ENCODE measurements around the gene SYT17.

Gene SYT17

DNA sequence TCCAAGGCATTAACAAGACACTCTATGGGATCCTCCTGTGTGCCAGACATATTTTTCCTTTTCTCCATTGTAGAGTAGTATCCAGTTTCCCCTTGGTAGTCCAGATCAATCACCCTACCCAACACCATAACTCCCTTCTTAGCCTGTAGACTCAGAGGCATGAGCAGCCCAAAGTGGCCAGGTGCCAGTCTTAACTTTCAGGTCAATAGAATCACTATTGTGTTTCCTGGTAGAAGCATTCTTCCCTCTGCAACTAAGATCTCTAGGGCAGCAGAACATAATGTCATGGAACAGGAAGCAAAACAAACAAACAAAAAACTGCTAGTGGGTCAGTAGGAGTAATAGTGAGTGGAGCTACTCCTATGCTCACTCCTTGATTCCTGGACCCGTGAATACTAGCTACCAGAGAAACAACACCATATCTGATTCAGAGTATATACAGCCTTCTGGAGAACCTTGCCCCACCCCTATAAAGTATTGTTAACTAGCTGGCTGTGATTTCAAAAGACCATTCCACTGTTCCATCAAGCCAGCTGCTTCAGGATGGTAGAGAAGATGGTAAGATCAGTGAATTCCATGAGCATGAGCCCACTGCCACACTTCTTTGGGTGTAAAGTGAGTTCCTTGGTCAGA, 106.2 kb downstream of the SYT17 start:
- DNase-seq (ENCODE audit: low spot score in 2 of 2): no peak
- Mint-ChIP-seq H3K27me3 (no peaks in the 10 kb centered on the region), H3K36me3 (ENCODE audit: insufficient read depth) (no peaks in the 10 kb centered on the region), H3K9me3 (no peaks in the 10 kb centered on the region), H3K27ac (ENCODE audit: low read depth) (no peak overlapping the region), H3K4me1 (no peaks in the 10 kb centered on the region), H3K4me3 (no peak overlapping the region)
- ATAC-seq (replicated peaks; ENCODE audit: extremely low read depth, poor library complexity, severe bottlenecking): no peak

- Mint-ChIP-seq H3K4me1 (no peaks in the 10 kb centered on the region), H3K27ac (ENCODE audit: low read depth) (no peak overlapping the region), H3K27me3 (no peaks in the 10 kb centered on the region), H3K9me3 (no peaks in the 10 kb centered on the region), H3K36me3 (ENCODE audit: insufficient read depth) (no peaks in the 10 kb centered on the region), H3K4me3 (no peak overlapping the region)
- no peak for ATAC-seq (replicated peaks; ENCODE audit: extremely low read depth, poor library complexity, severe bottlenecking)
- DNase-seq (ENCODE audit: low spot score in 2 of 2): no peak
Observed at GRCh38 chr16:19278403-19278802, 110.4 kb downstream of the SYT17 start.

GRCh38 chr16:19281246-19281645, 113.2 kb downstream of the SYT17 start:
- Mint-ChIP-seq H3K4me3 (no peak overlapping the region), H3K27me3 (no peaks in the 10 kb centered on the region), H3K27ac (ENCODE audit: low read depth) (no peak overlapping the region), H3K4me1 (no peaks in the 10 kb centered on the region), H3K36me3 (ENCODE audit: insufficient read depth) (no peaks in the 10 kb centered on the region), H3K9me3 (no peaks in the 10 kb centered on the region)
- ATAC-seq (replicated peaks; ENCODE audit: extremely low read depth, poor library complexity, severe bottlenecking) (no peak), DNase-seq (ENCODE audit: low spot score in 2 of 2) (no peak)

DNA sequence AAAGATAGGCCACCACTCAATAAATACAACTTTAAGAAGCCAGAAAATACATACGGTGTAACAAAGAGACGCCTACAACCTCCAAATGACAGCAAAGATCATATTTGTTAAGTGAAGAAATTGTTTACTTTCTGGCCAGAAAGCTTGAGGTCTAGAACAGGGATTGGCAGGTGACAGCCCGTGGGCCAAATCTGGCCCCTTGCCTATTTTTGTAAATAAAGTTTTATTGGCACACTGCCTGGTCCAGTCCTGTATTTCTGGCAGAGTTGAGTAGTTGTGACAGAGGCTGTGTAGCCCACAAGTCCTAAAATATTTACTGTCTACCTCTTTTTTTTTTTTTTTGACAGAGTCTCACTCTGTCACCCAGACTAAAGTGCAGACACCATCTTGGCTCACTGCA, 114.1 kb downstream of the SYT17 start:
- Mint-ChIP-seq H3K27me3 (peaks cover 2% of the 10 kb centered on the region), H3K9me3 (no peaks in the 10 kb centered on the region), H3K36me3 (ENCODE audit: insufficient read depth) (no peaks in the 10 kb centered on the region), H3K4me3 (no peak overlapping the region), H3K27ac (ENCODE audit: low read depth) (no peak overlapping the region), H3K4me1 (no peaks in the 10 kb centered on the region)
- ATAC-seq (replicated peaks; ENCODE audit: extremely low read depth, poor library complexity, severe bottlenecking): no peak
- DNase-seq (ENCODE audit: low spot score in 2 of 2): no peak

- H3K4me1 Mint-ChIP-seq: no peaks in the 10 kb centered on the region
- H3K4me3 Mint-ChIP-seq: no peak overlapping the region
- no peaks in the 10 kb centered on the region for H3K36me3 Mint-ChIP-seq (ENCODE audit: insufficient read depth)
- no peak for DNase-seq (ENCODE audit: low spot score in 2 of 2)
- no peaks in the 10 kb centered on the region for H3K9me3 Mint-ChIP-seq
- no peak overlapping the region for H3K27ac Mint-ChIP-seq (ENCODE audit: low read depth)
- no peak for ATAC-seq (replicated peaks; ENCODE audit: extremely low read depth, poor library complexity, severe bottlenecking)
- peaks cover 18% of the 10 kb centered on the region for H3K27me3 Mint-ChIP-seq
Observed at GRCh38 chr16:19283637-19284036, 115.6 kb downstream of the SYT17 start.

- Mint-ChIP-seq H3K4me1 (no peaks in the 10 kb centered on the region), H3K27ac (ENCODE audit: low read depth) (no peak overlapping the region), H3K27me3 (peaks cover 19% of the 10 kb centered on the region), H3K36me3 (ENCODE audit: insufficient read depth) (no peaks in the 10 kb centered on the region), H3K4me3 (no peak overlapping the region), H3K9me3 (no peaks in the 10 kb centered on the region)
- ATAC-seq (replicated peaks; ENCODE audit: extremely low read depth, poor library complexity, severe bottlenecking) (no peak), DNase-seq (ENCODE audit: low spot score in 2 of 2) (no peak)
Observed at GRCh38 chr16:19284207-19284606, 116.2 kb downstream of the SYT17 start.

- Mint-ChIP-seq H3K36me3 (ENCODE audit: insufficient read depth) (no peaks in the 10 kb centered on the region), H3K4me1 (no peaks in the 10 kb centered on the region), H3K27ac (ENCODE audit: low read depth) (no peak within 1 kb of the TSS), H3K27me3 (peaks cover 30% of the 10 kb centered on the region), H3K9me3 (no peaks in the 10 kb centered on the region), H3K4me3 (no peak within 1 kb of the TSS)
- DNase-seq (ENCODE audit: low spot score in 2 of 2) (no peak), ATAC-seq (replicated peaks; ENCODE audit: extremely low read depth, poor library complexity, severe bottlenecking) (no peak)
Observed at GRCh38 chr16:19285431-19285830, 117.4 kb downstream of the SYT17 start, which contains the start of gene CLEC19A. TSS of gene CLEC19A (plus strand) at chr16:19285731. CDS start at chr16:19285852, 121 bp downstream.

DNA sequence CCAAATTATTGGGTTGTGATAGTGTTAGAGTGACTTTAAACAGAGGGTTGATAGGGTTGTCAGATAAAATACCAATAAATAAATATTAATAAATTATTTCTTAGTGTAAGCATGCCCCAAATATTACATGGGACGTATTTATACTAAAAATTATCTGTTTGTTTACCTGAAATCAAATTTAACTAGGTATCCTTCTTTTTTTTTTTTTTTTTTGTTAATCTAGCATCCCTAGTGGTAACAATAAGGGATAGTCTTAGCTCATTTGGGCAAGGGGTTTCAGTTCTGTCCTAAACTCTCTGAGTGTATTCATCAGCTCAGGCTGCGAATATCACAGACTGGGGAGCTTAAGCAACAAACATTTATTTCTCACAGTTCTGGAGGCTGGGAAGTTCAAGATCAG, 118.8 kb downstream of the SYT17 start:
- Mint-ChIP-seq H3K9me3 (no peaks in the 10 kb centered on the region), H3K4me3 (no peak overlapping the region), H3K36me3 (ENCODE audit: insufficient read depth) (no peaks in the 10 kb centered on the region), H3K4me1 (no peaks in the 10 kb centered on the region), H3K27me3 (peaks cover 38% of the 10 kb centered on the region), H3K27ac (ENCODE audit: low read depth) (no peak overlapping the region)
- ATAC-seq (replicated peaks; ENCODE audit: extremely low read depth, poor library complexity, severe bottlenecking) (no peak), DNase-seq (ENCODE audit: low spot score in 2 of 2) (no peak)

GRCh38 chr16:19287241-19287640, 119.2 kb downstream of the SYT17 start:
- ATAC-seq (replicated peaks; ENCODE audit: extremely low read depth, poor library complexity, severe bottlenecking) (no peak), DNase-seq (ENCODE audit: low spot score in 2 of 2) (no peak)
- H3K36me3 Mint-ChIP-seq (ENCODE audit: insufficient read depth): no peaks in the 10 kb centered on the region
- H3K4me3 Mint-ChIP-seq: no peak overlapping the region
- H3K9me3 Mint-ChIP-seq: no peaks in the 10 kb centered on the region
- H3K4me1 Mint-ChIP-seq: no peaks in the 10 kb centered on the region
- H3K27me3 Mint-ChIP-seq: peaks cover 38% of the 10 kb centered on the region
- H3K27ac Mint-ChIP-seq (ENCODE audit: low read depth): no peak overlapping the region

- ATAC-seq (replicated peaks; ENCODE audit: extremely low read depth, poor library complexity, severe bottlenecking) (no peak), DNase-seq (ENCODE audit: low spot score in 2 of 2) (no peak)
- Mint-ChIP-seq H3K27ac (ENCODE audit: low read depth) (no peak overlapping the region), H3K4me1 (no peaks in the 10 kb centered on the region), H3K9me3 (no peaks in the 10 kb centered on the region), H3K4me3 (no peak overlapping the region), H3K27me3 (peaks cover 49% of the 10 kb centered on the region), H3K36me3 (ENCODE audit: insufficient read depth) (no peaks in the 10 kb centered on the region)
Observed at GRCh38 chr16:19288872-19289799, 121.1 kb downstream of the SYT17 start.

GRCh38 chr16:19289811-19290485, 121.9 kb downstream of the SYT17 start:
- no peak for ATAC-seq (replicated peaks; ENCODE audit: extremely low read depth, poor library complexity, severe bottlenecking)

DNA sequence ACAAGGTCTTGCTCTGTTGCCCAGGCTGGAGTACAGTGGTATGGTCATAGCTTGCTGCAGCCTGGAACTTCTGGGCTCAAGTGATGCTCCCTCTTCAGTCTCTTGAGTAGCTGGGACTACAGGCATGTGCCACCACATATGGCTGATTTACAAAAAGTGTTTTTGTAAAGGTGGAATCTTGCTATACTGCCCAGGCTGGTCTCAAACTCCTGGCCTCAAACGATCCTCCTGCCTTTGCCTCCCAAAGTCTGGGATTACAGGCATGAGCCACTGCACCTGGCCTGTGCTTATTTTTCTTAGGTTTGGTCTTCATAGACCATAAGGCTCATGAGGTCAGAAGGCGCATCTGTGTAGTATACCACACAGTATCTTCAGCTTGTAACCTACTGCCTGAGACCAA, 122.8 kb downstream of the SYT17 start:
- ATAC-seq (replicated peaks; ENCODE audit: extremely low read depth, poor library complexity, severe bottlenecking) (no peak), DNase-seq (ENCODE audit: low spot score in 2 of 2) (no peak)
- H3K4me3 Mint-ChIP-seq: no peak overlapping the region
- H3K36me3 Mint-ChIP-seq (ENCODE audit: insufficient read depth): peaks cover 2% of the 10 kb centered on the region
- peaks cover 49% of the 10 kb centered on the region for H3K27me3 Mint-ChIP-seq
- H3K27ac Mint-ChIP-seq (ENCODE audit: low read depth): no peak overlapping the region
- no peaks in the 10 kb centered on the region for H3K4me1 Mint-ChIP-seq
- H3K9me3 Mint-ChIP-seq: no peaks in the 10 kb centered on the region

More at GRCh38 chr16:19289811-19290485, 121.9 kb downstream of the SYT17 start:
- H3K9me3 Mint-ChIP-seq: no peaks in the 10 kb centered on the region
- peaks cover 49% of the 10 kb centered on the region for H3K27me3 Mint-ChIP-seq
- H3K4me3 Mint-ChIP-seq: no peak overlapping the region
- no peaks in the 10 kb centered on the region for H3K4me1 Mint-ChIP-seq
- DNase-seq (ENCODE audit: low spot score in 2 of 2): no peak
- no peaks in the 10 kb centered on the region for H3K36me3 Mint-ChIP-seq (ENCODE audit: insufficient read depth)
- no peak overlapping the region for H3K27ac Mint-ChIP-seq (ENCODE audit: low read depth)

Measured in central memory CD8-positive, alpha-beta T cell (primary cell).